Measurements from ENCODE around the gene HERC3. TPM values are rescaled to one million over a fixed set of nuclear protein-coding genes. Genes with fewer than 3 reads are reported as not detected.

Gene HERC3
- total RNA-seq, 1 donor: 50.2 TPM

DNA sequence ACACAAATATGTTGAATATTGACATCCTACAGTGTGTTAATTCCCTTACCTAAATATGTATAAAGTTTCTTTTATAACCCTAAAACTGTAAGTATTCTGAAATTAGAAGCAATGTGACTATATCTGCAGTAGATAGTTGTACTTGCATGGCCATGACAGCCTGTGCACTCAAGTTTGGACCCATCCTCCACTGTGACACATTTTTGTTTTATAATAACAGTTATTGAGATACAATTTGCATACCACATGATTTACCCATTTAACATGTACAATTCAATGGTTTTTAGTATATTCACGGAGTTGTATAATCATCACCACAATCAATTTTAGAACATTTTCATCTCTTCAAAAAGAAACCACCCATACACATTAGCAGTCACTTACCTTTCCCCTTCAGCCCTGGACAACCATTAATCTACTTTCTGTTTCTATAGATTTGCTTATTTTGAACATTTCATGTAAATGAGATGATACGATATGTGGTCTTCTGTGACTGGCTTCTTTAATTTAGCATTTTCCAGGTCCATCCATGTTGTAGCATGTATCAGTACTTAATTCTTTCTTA, 29.6 kb downstream of the HERC3 start:
- Histone ChIP-seq H3K9me3 (ENCODE audit: low read depth, low read length) (peaks cover 8% of the 10 kb centered on the region), H3K4me3 (ENCODE audit: low read length) (no peak overlapping the region), H3K4me1 (ENCODE audit: insufficient read depth, low read length) (no peaks in the 10 kb centered on the region), H3K27me3 (ENCODE audit: insufficient read depth, low read length) (no peaks in the 10 kb centered on the region)

DNA sequence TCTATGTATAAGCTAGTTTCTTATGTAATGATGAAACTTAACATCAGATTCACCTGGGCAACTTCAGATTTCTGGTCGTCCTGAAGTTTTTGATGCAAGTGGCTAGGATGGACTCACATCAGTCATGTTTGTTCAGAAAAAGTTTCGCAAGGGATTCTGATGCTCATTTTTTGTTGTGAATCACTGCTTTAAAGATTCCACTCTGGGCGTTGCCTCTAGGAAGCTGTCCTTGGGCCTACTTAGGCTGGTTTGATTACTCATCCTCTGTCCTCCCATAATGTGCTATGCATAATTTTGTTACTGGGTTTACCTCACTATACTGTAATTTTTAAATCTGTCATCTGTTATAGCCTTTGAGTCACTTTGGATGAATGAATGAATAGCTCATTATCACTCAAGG, 30.8 kb downstream of the HERC3 start:
- Histone ChIP-seq H3K27me3 (ENCODE audit: insufficient read depth, low read length) (no peaks in the 10 kb centered on the region), H3K4me3 (ENCODE audit: low read length) (no peak overlapping the region), H3K4me1 (ENCODE audit: insufficient read depth, low read length) (no peaks in the 10 kb centered on the region), H3K9me3 (ENCODE audit: low read depth, low read length) (peaks cover 8% of the 10 kb centered on the region)

DNA sequence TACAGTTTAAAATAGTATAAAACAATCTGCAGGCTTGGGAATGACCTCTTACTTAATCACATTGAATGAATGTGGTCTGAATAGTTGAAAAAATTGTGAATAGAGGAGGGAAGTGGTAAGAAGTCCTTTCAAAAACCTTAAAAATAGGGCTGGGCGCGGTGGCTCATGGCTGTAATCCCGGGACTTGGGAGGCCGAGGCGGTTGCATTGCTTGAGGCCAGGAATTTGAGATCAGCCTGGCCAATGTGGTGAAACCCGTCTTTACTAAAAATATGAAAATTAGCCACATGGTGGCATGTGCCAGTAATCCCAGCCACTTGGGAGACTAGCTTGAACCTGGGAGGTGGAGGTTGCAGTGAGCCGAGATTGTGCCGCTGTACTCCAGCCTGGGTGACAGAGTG, 36.5 kb downstream of the HERC3 start:
- Histone ChIP-seq H3K4me3 (ENCODE audit: low read length) (no peak overlapping the region), H3K27me3 (ENCODE audit: insufficient read depth, low read length) (no peaks in the 10 kb centered on the region), H3K4me1 (ENCODE audit: insufficient read depth, low read length) (no peaks in the 10 kb centered on the region), H3K9me3 (ENCODE audit: low read depth, low read length) (peaks cover 14% of the 10 kb centered on the region)

DNA sequence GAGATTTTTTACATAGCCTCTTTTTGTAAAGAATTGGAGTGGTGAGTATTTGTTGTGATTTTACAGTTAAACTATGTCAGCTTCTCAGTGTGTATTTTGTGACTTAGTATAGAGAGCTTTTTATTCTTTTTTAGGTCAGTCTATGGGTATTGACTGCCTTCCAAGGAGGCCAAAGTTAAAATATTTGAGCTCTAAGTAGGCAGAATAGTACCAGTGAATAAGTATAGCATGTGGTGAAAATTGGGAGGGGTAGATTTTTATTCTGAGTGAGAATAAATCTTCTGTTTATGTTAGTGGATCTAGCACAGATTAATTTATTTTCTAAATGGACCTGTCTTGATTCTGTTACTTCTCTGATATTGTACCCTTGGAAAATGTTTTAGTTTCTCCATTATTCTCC, 37.5 kb downstream of the HERC3 start:
- no peaks in the 10 kb centered on the region for H3K4me1 ChIP-seq (ENCODE audit: insufficient read depth, low read length)
- H3K9me3 ChIP-seq (ENCODE audit: low read depth, low read length): peaks cover 8% of the 10 kb centered on the region
- H3K27me3 ChIP-seq (ENCODE audit: insufficient read depth, low read length): no peaks in the 10 kb centered on the region
- no peak overlapping the region for H3K4me3 ChIP-seq (ENCODE audit: low read length)

DNA sequence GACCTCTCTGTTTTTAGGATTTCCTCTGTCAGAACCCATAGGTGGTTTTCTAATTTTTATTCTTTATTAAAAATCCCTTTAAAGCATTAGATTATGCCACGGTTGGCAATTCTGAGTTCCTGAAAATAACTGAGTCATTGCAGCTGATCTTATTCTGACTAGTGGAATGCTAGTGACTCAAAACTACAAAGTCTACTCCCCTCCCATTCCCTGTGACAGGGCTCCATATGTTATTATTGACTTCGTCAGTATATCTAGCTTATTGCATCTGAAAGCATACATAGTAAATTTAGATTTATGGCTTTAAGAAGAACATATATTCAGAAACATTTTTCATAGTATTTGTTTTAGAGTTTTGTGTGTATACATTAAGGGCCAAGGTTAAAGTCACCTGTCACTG, 38.5 kb downstream of the HERC3 start:
- Histone ChIP-seq H3K27me3 (ENCODE audit: insufficient read depth, low read length) (no peaks in the 10 kb centered on the region), H3K4me1 (ENCODE audit: insufficient read depth, low read length) (no peaks in the 10 kb centered on the region), H3K9me3 (ENCODE audit: low read depth, low read length) (peaks cover 8% of the 10 kb centered on the region), H3K4me3 (ENCODE audit: low read length) (no peak overlapping the region)

DNA sequence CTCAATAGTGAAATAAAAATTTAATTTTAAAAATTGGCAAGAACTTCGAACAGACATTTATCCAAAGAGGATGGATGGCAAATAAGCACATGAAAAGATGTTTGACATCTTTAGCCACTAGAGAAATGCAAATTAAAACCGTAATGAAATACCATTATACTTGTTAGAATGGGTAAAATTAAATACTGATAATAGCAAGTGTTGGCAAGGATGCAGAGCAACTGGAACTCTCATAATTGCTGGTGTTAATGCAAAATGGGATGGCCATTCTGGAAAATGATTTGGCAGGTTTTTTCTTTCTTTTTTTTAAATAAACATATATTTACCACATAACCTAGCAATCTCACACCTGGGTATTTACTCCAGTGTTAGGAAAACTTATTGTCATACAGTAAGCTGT, 51.7 kb downstream of the HERC3 start:
- Histone ChIP-seq H3K9me3 (ENCODE audit: low read depth, low read length) (no peaks in the 10 kb centered on the region), H3K4me3 (ENCODE audit: low read length) (no peak overlapping the region), H3K27me3 (ENCODE audit: insufficient read depth, low read length) (no peaks in the 10 kb centered on the region), H3K4me1 (ENCODE audit: insufficient read depth, low read length) (no peaks in the 10 kb centered on the region)

DNA sequence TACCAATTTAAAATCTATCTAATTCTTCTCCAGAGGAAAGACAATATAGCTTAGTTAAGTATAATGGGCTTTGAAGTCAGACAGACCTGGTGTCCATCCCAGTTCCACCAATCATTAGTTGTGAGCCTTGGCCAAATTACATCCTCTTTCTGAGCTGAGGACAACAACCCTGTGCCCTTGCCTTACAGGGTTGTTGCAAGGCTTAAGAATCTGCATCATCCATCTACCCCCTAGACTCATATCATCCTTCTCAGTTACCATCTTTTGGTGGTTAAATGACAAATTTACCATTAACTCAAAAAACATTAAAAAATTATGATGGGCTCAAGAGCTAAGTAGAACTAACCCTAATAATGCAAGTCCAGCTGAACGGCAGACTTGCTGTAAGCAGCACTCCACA, 53.7 kb downstream of the HERC3 start:
- no peaks in the 10 kb centered on the region for H3K9me3 ChIP-seq (ENCODE audit: low read depth, low read length)
- H3K4me1 ChIP-seq (ENCODE audit: insufficient read depth, low read length): no peaks in the 10 kb centered on the region
- H3K27me3 ChIP-seq (ENCODE audit: insufficient read depth, low read length): no peaks in the 10 kb centered on the region
- no peak overlapping the region for H3K4me3 ChIP-seq (ENCODE audit: low read length)

DNA sequence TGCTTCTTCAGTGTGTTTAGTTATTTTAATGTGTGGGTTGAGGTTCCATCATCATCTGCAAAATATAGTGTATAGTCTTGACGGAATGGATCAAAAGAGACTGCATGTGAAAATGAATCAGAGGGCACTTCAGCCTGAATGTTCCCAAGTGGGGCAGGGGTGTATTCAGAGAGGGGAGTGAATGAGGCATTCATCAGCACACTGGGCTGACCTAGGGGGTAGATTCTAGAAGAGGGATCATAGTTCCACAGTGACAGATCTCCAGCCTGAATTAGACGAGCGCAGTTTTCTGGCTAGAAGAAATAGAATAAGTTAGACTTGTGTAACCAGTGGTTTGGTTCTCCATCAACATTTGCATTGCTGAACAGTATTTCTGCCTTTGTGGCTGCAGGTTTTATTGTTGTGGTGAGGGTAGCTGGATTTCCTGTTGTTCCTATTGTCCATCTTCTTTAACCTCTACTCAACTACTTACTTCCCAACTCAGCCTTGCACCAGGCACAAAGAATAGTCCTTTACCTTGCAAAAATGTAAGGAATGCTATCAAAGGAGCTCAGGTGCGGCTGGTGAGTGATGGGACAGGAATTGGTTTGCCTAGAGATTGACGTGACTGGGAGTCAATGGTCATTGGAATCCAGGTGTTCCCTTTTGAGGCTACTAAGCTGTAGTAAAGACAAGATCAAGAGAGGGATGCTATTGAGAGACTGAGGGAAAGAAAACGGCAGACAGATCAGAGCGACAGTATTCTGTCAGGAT, 54.4 kb downstream of the HERC3 start:
- no peaks in the 10 kb centered on the region for H3K9me3 ChIP-seq (ENCODE audit: low read depth, low read length)
- H3K4me1 ChIP-seq (ENCODE audit: insufficient read depth, low read length): no peaks in the 10 kb centered on the region
- no peaks in the 10 kb centered on the region for H3K27me3 ChIP-seq (ENCODE audit: insufficient read depth, low read length)
- H3K4me3 ChIP-seq (ENCODE audit: low read length): no peak overlapping the region

DNA sequence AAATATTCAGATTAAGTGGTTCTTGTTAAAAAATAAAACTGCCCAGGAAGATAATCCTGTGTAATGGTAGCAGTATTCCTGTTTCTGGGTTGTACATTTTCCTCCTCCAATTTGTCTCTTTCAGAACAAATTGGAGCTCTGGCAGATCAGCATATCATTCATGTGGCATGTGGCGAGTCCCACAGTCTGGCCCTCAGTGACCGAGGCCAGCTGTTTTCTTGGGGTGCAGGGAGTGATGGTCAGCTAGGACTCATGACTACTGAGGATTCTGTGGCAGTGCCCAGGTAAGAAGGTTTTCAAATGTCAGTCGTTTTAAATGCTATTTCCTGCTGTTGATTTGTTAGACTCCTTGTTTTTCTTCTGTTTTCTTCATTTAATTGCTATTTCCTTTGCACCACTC, 57.4 kb downstream of the HERC3 start:
- Histone ChIP-seq H3K4me1 (ENCODE audit: insufficient read depth, low read length) (no peaks in the 10 kb centered on the region), H3K27me3 (ENCODE audit: insufficient read depth, low read length) (no peaks in the 10 kb centered on the region), H3K9me3 (ENCODE audit: low read depth, low read length) (no peaks in the 10 kb centered on the region), H3K4me3 (ENCODE audit: low read length) (no peak overlapping the region)

DNA sequence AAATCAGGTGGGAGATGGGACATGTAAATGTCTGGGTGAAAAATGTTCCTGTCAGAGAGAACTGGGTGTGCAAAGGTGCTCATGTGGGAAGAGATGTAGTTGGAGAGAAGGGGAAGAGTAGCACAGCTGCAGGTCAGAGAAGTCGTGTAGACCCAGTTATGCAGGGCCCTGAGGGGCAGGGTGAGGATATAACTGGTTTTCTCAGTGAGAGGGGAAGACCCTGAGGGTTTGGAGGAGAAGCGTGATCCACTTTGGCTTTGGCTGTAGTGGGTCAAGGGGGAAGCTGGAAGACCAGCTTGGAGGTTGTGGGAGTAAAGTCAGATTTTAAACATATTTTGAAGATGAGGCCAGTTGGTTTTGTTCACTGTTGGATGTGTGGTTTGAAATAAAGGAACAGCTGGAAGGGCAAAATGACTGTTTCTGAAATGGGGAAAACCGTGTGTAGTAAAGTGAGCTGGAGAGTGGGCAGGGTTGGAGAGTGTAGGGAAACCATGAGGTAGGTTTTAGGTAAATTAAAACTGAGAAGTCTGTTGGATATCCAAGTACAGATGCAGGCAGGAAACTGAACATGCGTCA, 61.2 kb downstream of the HERC3 start:
- no peaks in the 10 kb centered on the region for H3K27me3 ChIP-seq (ENCODE audit: insufficient read depth, low read length)
- H3K4me1 ChIP-seq (ENCODE audit: insufficient read depth, low read length): no peaks in the 10 kb centered on the region
- no peak overlapping the region for H3K4me3 ChIP-seq (ENCODE audit: low read length)
- no peaks in the 10 kb centered on the region for H3K9me3 ChIP-seq (ENCODE audit: low read depth, low read length)

DNA sequence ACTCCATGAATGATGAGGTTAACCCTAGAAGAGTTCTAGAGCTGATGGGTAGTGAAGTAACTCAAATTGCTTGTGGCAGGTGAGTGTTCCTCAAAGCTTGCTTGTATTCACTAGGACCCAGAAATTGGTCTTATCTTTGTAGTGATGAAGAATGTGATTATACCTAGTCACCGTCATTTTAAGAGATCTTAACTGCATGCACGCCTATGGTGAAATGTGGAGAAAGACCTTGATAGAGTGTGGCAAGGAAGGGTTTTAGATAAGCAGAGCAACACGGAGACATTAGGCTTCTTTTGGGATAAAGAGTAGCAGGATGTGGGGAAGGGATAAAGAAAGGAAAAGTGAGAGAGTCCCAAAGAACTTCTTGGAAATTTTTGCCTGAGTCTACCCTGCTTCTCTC, 62.9 kb downstream of the HERC3 start:
- Histone ChIP-seq H3K9me3 (ENCODE audit: low read depth, low read length) (no peaks in the 10 kb centered on the region), H3K4me3 (ENCODE audit: low read length) (no peak overlapping the region), H3K27me3 (ENCODE audit: insufficient read depth, low read length) (no peaks in the 10 kb centered on the region), H3K4me1 (ENCODE audit: insufficient read depth, low read length) (no peaks in the 10 kb centered on the region)

DNA sequence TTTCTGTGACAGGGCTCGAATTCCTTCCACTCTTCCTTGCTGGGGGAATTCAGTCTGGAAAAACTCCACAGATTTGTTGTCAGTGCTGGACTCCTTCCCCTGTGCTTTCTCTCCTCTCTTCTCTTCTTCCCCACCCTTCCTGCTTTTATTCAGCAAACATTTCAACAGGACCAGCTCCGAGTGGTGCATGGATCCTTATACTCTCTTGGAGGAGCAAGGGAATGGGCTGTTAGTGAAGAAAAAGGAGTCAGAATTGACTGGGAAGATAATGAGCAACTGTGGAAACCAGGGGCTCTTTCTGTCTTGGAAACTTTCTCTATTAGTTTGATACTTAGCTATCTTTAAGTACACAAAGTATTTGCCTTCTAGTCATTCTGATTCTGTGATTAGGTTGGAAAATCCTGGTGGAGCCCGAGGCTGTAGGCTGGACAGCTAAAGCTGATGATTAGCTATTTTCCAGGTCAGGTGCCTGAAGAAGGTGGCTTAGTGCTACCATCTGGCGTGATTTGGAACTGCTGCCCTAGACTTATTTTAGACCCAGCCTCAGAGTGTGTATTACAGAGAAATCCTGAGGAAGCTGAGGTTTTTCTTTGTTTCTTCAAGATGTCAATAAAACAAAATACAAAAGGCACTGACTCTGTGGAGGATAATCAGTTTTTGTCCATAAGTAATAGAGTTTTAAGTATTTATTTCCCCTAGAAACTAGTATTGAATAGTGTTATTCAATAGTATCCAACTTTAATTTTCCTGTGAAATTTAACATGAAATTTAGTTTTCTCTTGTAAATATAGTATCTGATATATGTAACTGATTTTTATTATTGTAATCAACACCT, 67.0 kb downstream of the HERC3 start:
- H3K27me3 ChIP-seq (ENCODE audit: insufficient read depth, low read length): no peaks in the 10 kb centered on the region
- no peak overlapping the region for H3K4me3 ChIP-seq (ENCODE audit: low read length)
- H3K9me3 ChIP-seq (ENCODE audit: low read depth, low read length): no peaks in the 10 kb centered on the region
- no peaks in the 10 kb centered on the region for H3K4me1 ChIP-seq (ENCODE audit: insufficient read depth, low read length)

DNA sequence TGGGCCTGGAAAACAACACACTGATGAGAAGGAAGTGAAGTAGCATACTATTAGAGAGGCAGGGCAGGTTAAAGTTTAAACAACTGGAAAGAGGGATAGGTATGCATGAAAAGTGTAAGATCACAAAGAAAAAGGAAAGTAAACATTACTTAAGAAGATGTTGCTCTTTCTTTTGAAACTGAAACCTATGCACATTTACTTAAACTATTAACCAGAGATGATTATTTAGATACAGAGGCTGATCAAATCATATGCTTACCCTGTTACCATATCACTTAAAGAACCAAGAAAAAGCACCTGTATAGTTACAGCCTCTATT, 67.6 kb downstream of the HERC3 start:
- H3K9me3 ChIP-seq (ENCODE audit: low read depth, low read length): no peaks in the 10 kb centered on the region
- H3K4me1 ChIP-seq (ENCODE audit: insufficient read depth, low read length): no peaks in the 10 kb centered on the region
- no peaks in the 10 kb centered on the region for H3K27me3 ChIP-seq (ENCODE audit: insufficient read depth, low read length)
- H3K4me3 ChIP-seq (ENCODE audit: low read length): no peak overlapping the region

DNA sequence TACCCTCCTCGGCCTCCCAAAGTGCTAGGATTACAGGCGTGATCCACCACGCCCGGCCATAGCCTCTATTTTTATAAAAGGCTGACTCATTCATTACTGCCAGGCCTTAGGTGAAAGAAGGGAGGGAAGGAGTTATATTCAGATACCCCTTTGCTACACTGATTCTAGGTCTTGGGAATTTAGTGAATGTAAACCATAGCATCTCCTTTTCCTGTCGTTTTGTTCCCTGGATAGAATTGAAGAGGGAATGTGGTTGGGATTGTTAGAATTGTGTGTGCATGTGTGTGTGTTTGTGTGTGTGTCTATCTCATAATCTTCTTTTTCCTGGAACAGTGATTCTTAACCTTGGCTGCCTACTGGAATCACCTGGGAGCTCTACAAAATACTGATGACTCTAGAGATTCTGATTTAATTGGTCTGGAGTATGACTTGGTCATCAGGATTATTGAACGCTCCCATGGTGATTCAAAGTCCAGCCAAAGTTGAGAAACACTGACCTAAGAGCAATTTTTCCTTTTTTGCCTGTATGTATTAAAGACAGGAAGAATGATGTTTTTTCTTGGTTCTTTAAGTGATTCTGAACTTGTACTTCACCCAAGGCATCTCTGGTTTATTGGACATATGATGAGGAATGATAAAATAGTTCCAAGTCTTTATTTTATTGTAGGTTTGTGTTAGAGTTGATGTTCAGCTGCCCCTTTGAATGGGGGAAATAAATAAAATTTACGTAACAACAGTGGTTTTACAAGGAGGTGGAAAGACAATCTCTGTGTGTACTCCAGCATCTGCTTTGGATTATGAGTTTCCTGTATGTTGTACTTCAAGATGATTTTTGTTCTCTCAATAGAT, 68.4 kb downstream of the HERC3 start:
- Histone ChIP-seq H3K9me3 (ENCODE audit: low read depth, low read length) (no peaks in the 10 kb centered on the region), H3K4me3 (ENCODE audit: low read length) (no peak overlapping the region), H3K4me1 (ENCODE audit: insufficient read depth, low read length) (no peaks in the 10 kb centered on the region), H3K27me3 (ENCODE audit: insufficient read depth, low read length) (no peaks in the 10 kb centered on the region)

DNA sequence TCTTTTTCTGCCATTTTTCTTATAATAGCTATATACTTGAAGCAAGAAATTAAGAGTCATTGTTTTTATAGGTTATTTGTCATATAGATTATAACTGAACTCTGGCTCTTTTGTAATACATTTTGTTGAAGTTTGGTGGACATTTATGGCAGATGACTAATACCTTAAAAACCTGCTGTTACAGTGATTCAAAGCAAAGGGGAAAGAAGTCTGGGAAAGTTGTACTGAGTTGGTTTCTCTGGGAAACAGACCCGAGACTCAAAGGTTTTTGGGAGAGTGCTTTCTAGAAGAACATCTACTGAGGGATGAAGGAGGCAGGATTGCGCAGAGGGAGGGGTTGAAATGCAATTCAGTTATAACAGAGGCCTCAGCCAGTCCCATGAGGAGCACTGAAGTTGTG, 69.5 kb downstream of the HERC3 start:
- Histone ChIP-seq H3K4me1 (ENCODE audit: insufficient read depth, low read length) (no peaks in the 10 kb centered on the region), H3K4me3 (ENCODE audit: low read length) (no peak overlapping the region), H3K9me3 (ENCODE audit: low read depth, low read length) (no peaks in the 10 kb centered on the region), H3K27me3 (ENCODE audit: insufficient read depth, low read length) (no peaks in the 10 kb centered on the region)
